Nephron progenitor cell (in vitro differentiated cells): ENCODE measurements around the gene TSEN34.
"Not testable (repeated sequence)": the region's sequence is repeated elsewhere in the genome, so short reads cannot be mapped to it uniquely, and the experiment has no call there.

Experiments
- DNase-seq: peaks from one replicate; pipeline ENCODE4 v3.0.0; 2021
- H3K27ac Mint-ChIP-seq: 2 replicates; pipeline ENCODE4 v1.8.0; 2021; ENCODE audit warnings: mild to moderate bottlenecking, moderate library complexity, mixed read lengths
- H3K27me3 Mint-ChIP-seq: 2 replicates; pipeline ENCODE4 v1.8.0; 2021; ENCODE audit warnings: mild to moderate bottlenecking, low read depth, mixed read lengths; ENCODE audit not compliant: poor library complexity
- H3K36me3 Mint-ChIP-seq: 2 replicates; pipeline ENCODE4 v1.8.0; 2021; ENCODE audit warnings: low read depth, mixed read lengths
- H3K4me1 Mint-ChIP-seq: 2 replicates; pipeline ENCODE4 v1.8.0; 2021; ENCODE audit warnings: mixed read lengths
- H3K4me3 Mint-ChIP-seq: 2 replicates; pipeline ENCODE4 v1.8.0; 2021; ENCODE audit warnings: mild to moderate bottlenecking, moderate library complexity, mixed read lengths
- H3K9me3 Mint-ChIP-seq: 2 replicates; pipeline ENCODE4 v1.8.0; 2021; ENCODE audit warnings: mild to moderate bottlenecking, moderate library complexity, mixed read lengths
- TF ChIP-seq, protein P1 (sequence below): fragments of 200-600 bp; sonication (generic); IDR thresholded peaks from 2 replicates; pipeline ENCODE4 v1.5.0; 2021; ENCODE audit warnings: antibody characterized with exemption

TSEN34 gene

GRCh38 chr19:54201980-54202379 lies 10.9 kb downstream of the TSEN34 start:
- no peaks in the 10 kb centered on the region for H3K9me3 Mint-ChIP-seq
- no peak for DNase-seq
- peak overlapping the region; percentile 94 for H3K4me3 Mint-ChIP-seq
- peaks cover 66% of the 10 kb centered on the region for H3K36me3 Mint-ChIP-seq
- peak overlapping the region; percentile 100 for H3K27ac Mint-ChIP-seq
- H3K27me3 Mint-ChIP-seq, result peaks cover 8% of the 10 kb centered on the region
- TF ChIP-seq, protein P1, sequence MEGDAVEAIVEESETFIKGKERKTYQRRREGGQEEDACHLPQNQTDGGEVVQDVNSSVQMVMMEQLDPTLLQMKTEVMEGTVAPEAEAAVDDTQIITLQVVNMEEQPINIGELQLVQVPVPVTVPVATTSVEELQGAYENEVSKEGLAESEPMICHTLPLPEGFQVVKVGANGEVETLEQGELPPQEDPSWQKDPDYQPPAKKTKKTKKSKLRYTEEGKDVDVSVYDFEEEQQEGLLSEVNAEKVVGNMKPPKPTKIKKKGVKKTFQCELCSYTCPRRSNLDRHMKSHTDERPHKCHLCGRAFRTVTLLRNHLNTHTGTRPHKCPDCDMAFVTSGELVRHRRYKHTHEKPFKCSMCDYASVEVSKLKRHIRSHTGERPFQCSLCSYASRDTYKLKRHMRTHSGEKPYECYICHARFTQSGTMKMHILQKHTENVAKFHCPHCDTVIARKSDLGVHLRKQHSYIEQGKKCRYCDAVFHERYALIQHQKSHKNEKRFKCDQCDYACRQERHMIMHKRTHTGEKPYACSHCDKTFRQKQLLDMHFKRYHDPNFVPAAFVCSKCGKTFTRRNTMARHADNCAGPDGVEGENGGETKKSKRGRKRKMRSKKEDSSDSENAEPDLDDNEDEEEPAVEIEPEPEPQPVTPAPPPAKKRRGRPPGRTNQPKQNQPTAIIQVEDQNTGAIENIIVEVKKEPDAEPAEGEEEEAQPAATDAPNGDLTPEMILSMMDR, result no peak
- peaks cover 66% of the 10 kb centered on the region for H3K4me1 Mint-ChIP-seq

GRCh38 chr19:54203151-54203611 lies 12.1 kb downstream of the TSEN34 start:
- H3K27me3 Mint-ChIP-seq, result peaks cover 8% of the 10 kb centered on the region
- no peak for DNase-seq
- H3K9me3 Mint-ChIP-seq, result no peaks in the 10 kb centered on the region
- H3K4me3 Mint-ChIP-seq, result peak overlapping the region; percentile 94
- peak overlapping the region; percentile 94 for H3K27ac Mint-ChIP-seq
- TF ChIP-seq, protein P1, result no peak
- H3K36me3 Mint-ChIP-seq, result peaks cover 74% of the 10 kb centered on the region
- H3K4me1 Mint-ChIP-seq, result peaks cover 78% of the 10 kb centered on the region

- peaks cover 12% of the 10 kb centered on the region for H3K27me3 Mint-ChIP-seq
- TF ChIP-seq, protein P1, result no peak
- H3K36me3 Mint-ChIP-seq, result peaks cover 80% of the 10 kb centered on the region
- H3K27ac Mint-ChIP-seq, result peak overlapping the region; percentile 86
- H3K9me3 Mint-ChIP-seq, result no peaks in the 10 kb centered on the region
- no peak for DNase-seq
- peak overlapping the region; percentile 6 for H3K4me3 Mint-ChIP-seq
- peaks cover 91% of the 10 kb centered on the region for H3K4me1 Mint-ChIP-seq
These were observed 13.8 kb downstream of the TSEN34 start for GRCh38 chr19:54204767-54205468.

- Mint-ChIP-seq H3K27ac (peak overlapping the region; percentile 86), H3K36me3 (peaks cover 83% of the 10 kb centered on the region), H3K4me3 (no peak overlapping the region), H3K4me1 (peaks cover 95% of the 10 kb centered on the region), H3K9me3 (no peaks in the 10 kb centered on the region), H3K27me3 (peaks cover 7% of the 10 kb centered on the region)
- DNase-seq, result no peak
- TF ChIP-seq, protein P1, result no peak
These were observed 15.1 kb downstream of the TSEN34 start for GRCh38 chr19:54206030-54206830.

DNA sequence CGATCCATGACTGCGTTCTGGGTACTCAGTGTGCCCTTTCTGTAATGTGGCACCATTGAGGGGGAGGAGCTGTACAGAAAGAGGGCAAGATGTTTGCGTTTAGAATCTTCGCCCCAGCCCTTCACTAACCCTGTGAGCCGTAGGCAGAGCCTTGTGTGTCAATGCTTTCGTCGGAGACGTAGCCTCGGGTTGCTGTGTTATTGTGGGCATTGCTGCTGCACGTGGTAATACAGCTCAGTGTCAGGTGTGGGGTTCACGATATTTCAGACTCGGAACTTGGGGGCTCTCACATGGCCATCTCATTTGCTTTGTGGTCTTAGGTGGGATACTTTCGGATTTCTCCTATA lies 15.7 kb downstream of the TSEN34 start:
- DNase-seq, result no peak
- TF ChIP-seq, protein P1, result no peak
- Mint-ChIP-seq H3K27me3 (peaks cover 7% of the 10 kb centered on the region), H3K4me3 (no peak overlapping the region), H3K27ac (peak overlapping the region; percentile 51), H3K9me3 (no peaks in the 10 kb centered on the region), H3K36me3 (peaks cover 81% of the 10 kb centered on the region), H3K4me1 (peaks cover 94% of the 10 kb centered on the region)

GRCh38 chr19:54207193-54207592 lies 16.1 kb downstream of the TSEN34 start:
- Mint-ChIP-seq H3K36me3 (peaks cover 77% of the 10 kb centered on the region), H3K4me1 (peaks cover 94% of the 10 kb centered on the region)
- not testable (repeated sequence) for H3K4me3 Mint-ChIP-seq

More at GRCh38 chr19:54207193-54207592, 16.1 kb downstream of the TSEN34 start:
- peak overlapping the region; percentile 94 for H3K27ac Mint-ChIP-seq
- H3K9me3 Mint-ChIP-seq, H3K27me3 Mint-ChIP-seq, DNase-seq: not testable (repeated sequence)
